BE2C (cell line): ENCODE data around the gene TPM1.

Experiments
- DNase-seq: peaks from one replicate; pipeline ENCODE4 v3.0.0-alpha.2; 2020
- H3K27me3 ChIP-seq: fragments of 250-450 bp; sonication (Bioruptor Pico); 2 replicates; pipeline ENCODE4 v1.5.1; 2020; ENCODE audit warnings: mild to moderate bottlenecking
- H3K36me3 ChIP-seq: fragments of 250-450 bp; sonication (Bioruptor Pico); 2 replicates; pipeline ENCODE4 v1.5.1; 2020; ENCODE audit warnings: mild to moderate bottlenecking
- H3K4me1 ChIP-seq: fragments of 250-450 bp; sonication (Bioruptor Pico); 2 replicates; pipeline ENCODE4 v1.5.1; 2020
- H3K4me3 ChIP-seq: 2 replicates; pipeline ENCODE4 v1.5.1; 2011; ENCODE audit warnings: low read depth, low read length
- H3K9me3 ChIP-seq: fragments of 250-450 bp; sonication (Bioruptor Pico); 2 replicates; pipeline ENCODE4 v1.5.1; 2020
- TF ChIP-seq, protein P1 (sequence below): IDR thresholded peaks from 2 replicates; pipeline ENCODE4 v1.5.1; 2012; ENCODE audit warnings: mild to moderate bottlenecking, low read depth, low read length

TPM1 gene

DNA sequence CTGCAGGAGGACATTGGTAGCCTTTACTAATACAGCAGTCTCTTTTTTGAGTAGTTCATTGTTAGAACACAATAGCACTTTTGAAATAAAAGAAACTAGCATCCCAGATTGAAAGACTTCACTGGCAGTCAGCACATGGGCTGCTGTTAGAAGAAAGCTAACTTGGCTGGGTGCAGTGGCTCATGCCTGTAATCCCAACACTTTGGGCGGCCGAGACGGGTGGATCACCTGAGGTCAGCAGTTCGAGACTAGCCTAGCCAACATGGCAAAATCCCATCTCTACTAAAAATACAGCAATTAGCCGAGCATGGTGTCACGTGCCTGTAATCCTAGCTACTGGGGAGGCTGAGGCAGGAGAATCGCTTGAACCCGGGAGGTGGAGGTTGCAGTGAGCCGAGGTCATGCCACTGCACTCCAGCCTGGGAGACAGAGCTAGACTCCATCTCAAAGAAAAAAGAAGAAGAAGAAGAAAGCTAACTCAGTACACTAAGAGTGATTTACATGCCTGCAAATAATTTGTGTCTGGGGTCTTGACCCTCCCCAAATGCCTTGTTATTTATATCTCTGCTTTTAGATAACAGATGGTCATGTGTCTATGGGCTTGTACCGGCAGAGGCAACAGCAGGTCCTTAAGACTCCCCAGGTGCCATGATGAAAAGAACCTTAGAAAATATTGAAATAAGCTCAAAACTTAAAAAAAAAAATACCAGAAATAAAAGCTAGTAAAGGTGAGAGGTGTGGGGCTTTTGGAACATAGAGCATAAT, 9.7 kb downstream of the TPM1 start:
- Histone ChIP-seq H3K4me1 (peaks cover 70% of the 10 kb centered on the region), H3K36me3 (peaks cover 16% of the 10 kb centered on the region), H3K9me3 (no peaks in the 10 kb centered on the region), H3K27me3 (no peaks in the 10 kb centered on the region), H3K4me3 (no peak overlapping the region)
- TF ChIP-seq, protein P1, sequence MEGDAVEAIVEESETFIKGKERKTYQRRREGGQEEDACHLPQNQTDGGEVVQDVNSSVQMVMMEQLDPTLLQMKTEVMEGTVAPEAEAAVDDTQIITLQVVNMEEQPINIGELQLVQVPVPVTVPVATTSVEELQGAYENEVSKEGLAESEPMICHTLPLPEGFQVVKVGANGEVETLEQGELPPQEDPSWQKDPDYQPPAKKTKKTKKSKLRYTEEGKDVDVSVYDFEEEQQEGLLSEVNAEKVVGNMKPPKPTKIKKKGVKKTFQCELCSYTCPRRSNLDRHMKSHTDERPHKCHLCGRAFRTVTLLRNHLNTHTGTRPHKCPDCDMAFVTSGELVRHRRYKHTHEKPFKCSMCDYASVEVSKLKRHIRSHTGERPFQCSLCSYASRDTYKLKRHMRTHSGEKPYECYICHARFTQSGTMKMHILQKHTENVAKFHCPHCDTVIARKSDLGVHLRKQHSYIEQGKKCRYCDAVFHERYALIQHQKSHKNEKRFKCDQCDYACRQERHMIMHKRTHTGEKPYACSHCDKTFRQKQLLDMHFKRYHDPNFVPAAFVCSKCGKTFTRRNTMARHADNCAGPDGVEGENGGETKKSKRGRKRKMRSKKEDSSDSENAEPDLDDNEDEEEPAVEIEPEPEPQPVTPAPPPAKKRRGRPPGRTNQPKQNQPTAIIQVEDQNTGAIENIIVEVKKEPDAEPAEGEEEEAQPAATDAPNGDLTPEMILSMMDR, result no peak
- no peak for DNase-seq

DNA sequence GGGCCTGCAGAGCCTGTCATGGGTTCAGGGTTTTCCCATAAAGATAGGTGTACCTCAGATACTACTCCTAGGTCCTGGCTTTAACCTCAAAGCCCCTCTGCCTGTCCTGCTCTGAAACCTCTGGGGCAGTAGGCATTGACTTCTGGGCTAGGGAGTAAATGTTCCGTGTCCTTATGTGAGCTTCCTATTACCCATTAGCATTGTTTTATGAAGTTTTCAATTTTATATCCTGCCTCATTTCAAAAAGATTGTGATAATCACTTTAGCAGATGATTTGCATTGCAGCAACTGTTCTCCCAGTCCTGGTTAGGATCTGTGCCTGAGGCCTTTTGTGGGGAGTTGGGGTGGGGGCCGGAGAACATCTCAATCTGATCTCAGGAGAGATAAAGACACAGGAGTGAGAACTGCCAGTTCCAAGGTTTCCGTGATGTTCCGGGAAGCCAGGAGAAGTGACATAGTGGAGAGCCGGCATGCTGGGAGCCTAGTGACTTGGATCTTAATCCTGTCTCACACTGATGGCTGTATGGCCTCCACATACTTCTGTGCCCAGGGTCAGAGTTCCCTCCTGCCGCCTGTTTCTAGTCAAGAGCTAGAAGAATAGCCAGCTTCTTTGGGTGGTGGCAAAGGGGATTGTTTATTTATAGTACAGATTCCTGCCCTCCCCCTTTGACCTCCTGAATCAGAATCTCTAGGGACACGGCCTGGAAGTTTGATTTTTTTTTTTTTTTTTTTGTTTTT, 10.6 kb downstream of the TPM1 start:
- Histone ChIP-seq H3K4me3 (peak overlapping the region; percentile 12; the same call in 1 of the 2 replicates), H3K4me1 (peaks cover 66% of the 10 kb centered on the region), H3K36me3 (peaks cover 24% of the 10 kb centered on the region), H3K27me3 (no peaks in the 10 kb centered on the region), H3K9me3 (no peaks in the 10 kb centered on the region)
- TF ChIP-seq, protein P1, result no peak
- peak; percentile 66 for DNase-seq

DNA sequence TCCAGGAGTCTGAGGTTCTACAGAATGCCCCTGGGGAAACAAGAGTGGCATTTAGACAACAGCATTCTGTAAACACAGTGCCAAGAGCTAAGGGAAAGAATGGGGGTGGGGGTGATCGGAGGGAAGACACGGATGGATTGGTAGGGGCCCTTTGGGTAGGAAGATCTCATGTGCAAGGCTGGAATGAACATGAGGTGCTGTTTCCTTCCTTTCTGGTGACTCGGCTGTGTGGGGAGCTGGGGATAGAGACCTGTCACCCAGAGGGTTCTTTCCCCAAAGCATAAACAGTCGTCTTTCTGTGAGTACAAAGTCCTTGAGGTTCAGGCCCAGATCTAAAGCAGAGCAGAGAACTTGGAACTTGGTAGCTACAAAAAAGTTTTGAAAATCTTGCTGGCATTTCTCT, 11.7 kb downstream of the TPM1 start:
- Histone ChIP-seq H3K4me3 (no peak overlapping the region; the same call in 1 of the 2 replicates), H3K4me1 (peaks cover 76% of the 10 kb centered on the region), H3K27me3 (no peaks in the 10 kb centered on the region), H3K9me3 (no peaks in the 10 kb centered on the region), H3K36me3 (peaks cover 36% of the 10 kb centered on the region)
- TF ChIP-seq, protein P1, result no peak
- no peak for DNase-seq

DNA sequence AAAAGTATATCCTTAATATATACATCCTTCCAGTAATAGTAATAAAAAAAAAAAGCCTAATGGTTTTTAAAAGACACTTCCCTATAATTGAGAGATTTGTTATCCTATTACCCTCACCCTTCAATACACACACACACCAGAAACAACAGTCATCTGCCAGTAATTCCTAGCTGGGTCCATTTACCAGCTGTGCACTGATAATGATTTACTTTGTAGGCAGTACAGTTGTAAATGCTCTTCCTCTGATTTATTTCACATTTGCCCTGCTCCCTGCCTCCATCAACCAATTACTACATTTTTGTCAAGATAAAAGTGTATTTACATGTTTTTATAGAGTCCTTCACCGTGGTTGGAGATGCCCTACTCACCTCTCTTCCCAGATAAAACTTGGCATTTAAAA, 12.4 kb downstream of the TPM1 start:
- H3K4me3 ChIP-seq, result peak overlapping the region; percentile 2; the same call in 1 of the 2 replicates
- H3K9me3 ChIP-seq, result no peaks in the 10 kb centered on the region
- TF ChIP-seq, protein P1, result no peak
- H3K27me3 ChIP-seq, result no peaks in the 10 kb centered on the region
- H3K36me3 ChIP-seq, result peaks cover 41% of the 10 kb centered on the region
- peaks cover 75% of the 10 kb centered on the region for H3K4me1 ChIP-seq
- peak; percentile 52 for DNase-seq

DNA sequence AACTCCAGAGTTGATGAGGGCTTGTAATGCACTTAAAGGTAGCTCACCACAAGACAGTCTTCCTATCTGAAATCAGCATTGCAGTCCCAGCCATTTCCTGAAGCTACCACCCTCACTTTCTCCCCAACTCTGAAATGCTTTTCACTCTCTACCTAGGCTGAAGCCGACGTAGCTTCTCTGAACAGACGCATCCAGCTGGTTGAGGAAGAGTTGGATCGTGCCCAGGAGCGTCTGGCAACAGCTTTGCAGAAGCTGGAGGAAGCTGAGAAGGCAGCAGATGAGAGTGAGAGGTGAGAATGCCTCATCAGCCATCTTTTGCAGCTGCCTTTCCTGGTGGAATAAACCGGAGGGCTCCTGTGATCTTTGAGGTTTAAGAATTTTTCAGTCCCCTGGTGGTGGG, 14.3 kb downstream of the TPM1 start:
- DNase-seq, result peak; percentile 66
- Histone ChIP-seq H3K27me3 (no peaks in the 10 kb centered on the region), H3K4me3 (no peak overlapping the region), H3K4me1 (peaks cover 75% of the 10 kb centered on the region), H3K9me3 (no peaks in the 10 kb centered on the region), H3K36me3 (peaks cover 58% of the 10 kb centered on the region)
- TF ChIP-seq, protein P1, result 0 out of 2 replicates have a peak, but pooled peaks have one; percentile 12
